H9 (cell line): ENCODE results near the gene BMPR2. TPM values are rescaled to one million over a fixed set of nuclear protein-coding genes. Genes with fewer than 3 reads are reported as not detected.

ENCODE experiments used
- DNase-seq: peaks from one replicate; pipeline ENCODE4 v3.0.0-alpha.2; 2017
- H2AFZ ChIP-seq: one replicate; pipeline ENCODE4 v1.6.1; 2013; ENCODE audit warnings: mild to moderate bottlenecking, low read length, control low read depth, moderate library complexity
- H2AK5ac ChIP-seq: 2 replicates; pipeline ENCODE4 v1.6.1; 2013; ENCODE audit warnings: low read length, control low read depth, mixed read lengths; ENCODE audit not compliant: insufficient read length
- H2BK120ac ChIP-seq: one replicate; pipeline ENCODE4 v1.6.1; 2013; ENCODE audit warnings: low read depth, mild to moderate bottlenecking, low read length, control low read depth, inconsistent platforms; ENCODE audit not compliant: poor library complexity, severe bottlenecking
- H2BK12ac ChIP-seq: 2 replicates; pipeline ENCODE4 v1.6.1; 2013; ENCODE audit warnings: low read length, control low read depth, mixed read lengths, low read depth; ENCODE audit not compliant: insufficient read length
- H2BK15ac ChIP-seq: 2 replicates; pipeline ENCODE4 v1.6.1; 2013; ENCODE audit warnings: low read depth, low read length, control low read depth
- H2BK20ac ChIP-seq: one replicate; pipeline ENCODE4 v1.6.1; 2013; ENCODE audit warnings: low read depth, mild to moderate bottlenecking, low read length, control low read depth, inconsistent platforms; ENCODE audit not compliant: poor library complexity, severe bottlenecking
- H2BK5ac ChIP-seq: 2 replicates; pipeline ENCODE4 v1.6.1; 2013; ENCODE audit warnings: low read length, control low read depth, mixed read lengths; ENCODE audit not compliant: insufficient read length
- H3K14ac ChIP-seq: 2 replicates; pipeline ENCODE4 v1.6.1; 2013; ENCODE audit warnings: low read length, control low read depth; ENCODE audit not compliant: insufficient read depth
- H3K18ac ChIP-seq: 2 replicates; pipeline ENCODE4 v1.6.1; 2013; ENCODE audit warnings: low read depth, mild to moderate bottlenecking, mixed read lengths, low read length, control low read depth; ENCODE audit not compliant: insufficient read length
- H3K23ac ChIP-seq: 2 replicates; pipeline ENCODE4 v1.6.1; 2013; ENCODE audit warnings: low read length, control low read depth, mixed read lengths, low read depth; ENCODE audit not compliant: insufficient read length
- H3K23me2 ChIP-seq: 2 replicates; pipeline ENCODE4 v1.6.1; 2013; ENCODE audit warnings: low read depth, mild to moderate bottlenecking, mixed read lengths, low read length, control low read depth; ENCODE audit not compliant: insufficient read length, poor library complexity, severe bottlenecking
- H3K27ac ChIP-seq: 2 replicates; pipeline ENCODE4 v1.5.1; 2013; ENCODE audit warnings: low read length, control low read depth, mixed read lengths, low read depth; ENCODE audit not compliant: insufficient read length
- H3K27me3 ChIP-seq: 2 replicates; pipeline ENCODE4 v1.6.1; 2013; ENCODE audit warnings: low read length, control low read depth, inconsistent platforms; ENCODE audit not compliant: insufficient read depth
- H3K4ac ChIP-seq: 2 replicates; pipeline ENCODE4 v1.6.1; 2013; ENCODE audit warnings: low read depth, mild to moderate bottlenecking, control low read depth, inconsistent platforms, low read length, moderate library complexity
- H3K4me1 ChIP-seq: 2 replicates; pipeline ENCODE4 v1.6.1; 2013; ENCODE audit warnings: low read length, control low read depth, inconsistent platforms; ENCODE audit not compliant: insufficient read depth
- H3K4me2 ChIP-seq: 2 replicates; pipeline ENCODE4 v1.6.1; 2013; ENCODE audit warnings: low read length, control low read depth, mixed read lengths; ENCODE audit not compliant: insufficient read length, insufficient read depth
- H3K56ac ChIP-seq: 2 replicates; pipeline ENCODE4 v1.6.1; 2013; ENCODE audit warnings: low read depth, mild to moderate bottlenecking, mixed read lengths, low read length, control low read depth; ENCODE audit not compliant: insufficient read length
- H3K79me1 ChIP-seq: 2 replicates; pipeline ENCODE4 v1.6.1; 2013; ENCODE audit warnings: low read depth, mild to moderate bottlenecking, moderate library complexity, low read length, control low read depth, inconsistent platforms; ENCODE audit not compliant: insufficient read depth, poor library complexity, severe bottlenecking
- H3K79me2 ChIP-seq: 2 replicates; pipeline ENCODE4 v1.6.1; 2013; ENCODE audit warnings: low read length, control low read depth, inconsistent platforms; ENCODE audit not compliant: insufficient read depth
- H3K9ac ChIP-seq: 2 replicates; pipeline ENCODE4 v1.6.1; 2013; ENCODE audit warnings: low read length, control low read depth, mixed read lengths; ENCODE audit not compliant: insufficient read length; ENCODE audit errors: extremely low read depth
- H3K9me3 ChIP-seq: one replicate; pipeline ENCODE4 v1.6.1; 2013; ENCODE audit warnings: low read depth, low read length, inconsistent platforms; ENCODE audit not compliant: control insufficient read depth
- H3T11ph ChIP-seq: one replicate; pipeline ENCODE4 v1.6.1; 2013; ENCODE audit warnings: mild to moderate bottlenecking, low read length, control low read depth, inconsistent platforms
- H4K20me1 ChIP-seq: one replicate; pipeline ENCODE4 v1.6.1; 2013; ENCODE audit not compliant: control insufficient read depth, insufficient read length, insufficient read depth
- H4K5ac ChIP-seq: 2 replicates; pipeline ENCODE4 v1.6.1; 2013; ENCODE audit warnings: low read depth, mild to moderate bottlenecking, mixed read lengths, low read length, control low read depth; ENCODE audit not compliant: insufficient read length
- H4K8ac ChIP-seq: replicated peaks from 2 replicates; pipeline ENCODE4 v1.6.1; 2013; ENCODE audit warnings: low read length, control low read depth, mixed read lengths, low read depth; ENCODE audit not compliant: insufficient read length
- H4K91ac ChIP-seq: 2 replicates; pipeline ENCODE4 v1.6.1; 2013; ENCODE audit warnings: low read depth, mild to moderate bottlenecking, moderate library complexity, mixed read lengths, low read length, control low read depth; ENCODE audit not compliant: insufficient read length
- H3K27ac Mint-ChIP-seq, 3 experiments: 2 replicates in 2 of 3; 3 replicates in 1 of 3; pipeline ENCODE4 v1.8.0; 2020 to 2021; ENCODE audit warnings: mixed read lengths in 3 of 3, mild to moderate bottlenecking in 1 of 3, moderate library complexity in 1 of 3
- H3K27me3 Mint-ChIP-seq: 2 replicates; pipeline ENCODE4 v1.8.0; 2021; ENCODE audit warnings: low read depth, mild to moderate bottlenecking, moderate library complexity, mixed read lengths
- H3K36me3 Mint-ChIP-seq, 3 experiments: 2 replicates in 2 of 3; 3 replicates in 1 of 3; pipeline ENCODE4 v1.8.0; 2020 to 2021; ENCODE audit warnings: low read depth in 3 of 3, mixed read lengths in 3 of 3; ENCODE audit not compliant: insufficient read depth in 1 of 3
- H3K4me1 Mint-ChIP-seq, 2 experiments: 2 replicates each; pipeline ENCODE4 v1.8.0; 2020; ENCODE audit warnings: mixed read lengths in 2 of 2
- H3K4me3 Mint-ChIP-seq, 2 experiments: 2 replicates in 1 of 2; 3 replicates in 1 of 2; pipeline ENCODE4 v1.8.0; 2020 to 2021; ENCODE audit warnings: mild to moderate bottlenecking in 2 of 2, mixed read lengths in 2 of 2, moderate library complexity in 1 of 2
- H3K9me3 Mint-ChIP-seq, 2 experiments: 2 replicates in 1 of 2; 3 replicates in 1 of 2; pipeline ENCODE4 v1.8.0; 2020; ENCODE audit warnings: mild to moderate bottlenecking in 2 of 2, mixed read lengths in 2 of 2, moderate library complexity in 1 of 2
- WGBS: extraction: QIAGEN DNeasy Blood & Tissue Kit; methylation state at CpG from one replicate; pipeline ENCODE4 v1.1.7; 2013; ENCODE audit warnings: missing lambda C conversion rate, low lambda C conversion rate, mixed read lengths; ENCODE audit not compliant: insufficient read length; ENCODE audit errors: extremely low coverage; 5-methylcytosine and 5-hydroxymethylcytosine counted together
- total RNA-seq: library from RNA; stranded (reverse); gene quantifications from 2 replicates; pipeline ENCODE4 v1.2.1, GENCODE V29; 2021
- TF ChIP-seq, protein P1 (sequence below): fragments of 200-600 bp; sonication (generic); conservative IDR thresholded peaks from 3 replicates; pipeline ENCODE4 v1.8.0; 2021; ENCODE audit warnings: antibody characterized with exemption, mild to moderate bottlenecking

The BMPR2 gene
- total RNA-seq, 1 experiment from 2014 or later, result 17.3 TPM

DNA sequence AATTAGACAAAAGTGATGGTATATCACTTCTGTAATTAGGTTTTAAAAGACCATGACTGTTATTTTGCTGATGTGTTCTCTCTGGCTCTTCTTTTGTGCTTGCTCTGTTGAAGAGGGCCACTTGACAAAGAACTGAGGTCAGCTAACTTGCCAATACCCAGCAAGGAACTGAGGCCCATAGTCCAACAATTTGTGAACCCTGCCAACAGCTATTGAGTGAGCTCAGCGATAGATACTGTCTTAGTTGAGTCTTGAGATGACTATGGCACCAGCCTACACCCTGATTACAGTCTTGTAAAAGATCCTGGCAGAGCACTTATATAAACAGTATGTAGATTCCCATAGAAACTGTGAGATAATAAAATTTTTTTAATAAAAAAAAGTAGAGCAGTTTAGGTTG is 103.0 kb downstream of the BMPR2 start:
- H3K4me3 Mint-ChIP-seq, result no peak overlapping the region
- no peaks in the 10 kb centered on the region for H3K27me3 Mint-ChIP-seq
- H3K23ac ChIP-seq, result no peak overlapping the region

More for the DNA sequence above, 103.0 kb downstream of the BMPR2 start:
- H3K14ac ChIP-seq, result no peak overlapping the region
- no peak overlapping the region for H4K5ac ChIP-seq
- no peak overlapping the region for H2BK5ac ChIP-seq
- H2AK5ac ChIP-seq, result no peak overlapping the region
- no peaks in the 10 kb centered on the region for H3K79me1 ChIP-seq
- TF ChIP-seq, protein P1, sequence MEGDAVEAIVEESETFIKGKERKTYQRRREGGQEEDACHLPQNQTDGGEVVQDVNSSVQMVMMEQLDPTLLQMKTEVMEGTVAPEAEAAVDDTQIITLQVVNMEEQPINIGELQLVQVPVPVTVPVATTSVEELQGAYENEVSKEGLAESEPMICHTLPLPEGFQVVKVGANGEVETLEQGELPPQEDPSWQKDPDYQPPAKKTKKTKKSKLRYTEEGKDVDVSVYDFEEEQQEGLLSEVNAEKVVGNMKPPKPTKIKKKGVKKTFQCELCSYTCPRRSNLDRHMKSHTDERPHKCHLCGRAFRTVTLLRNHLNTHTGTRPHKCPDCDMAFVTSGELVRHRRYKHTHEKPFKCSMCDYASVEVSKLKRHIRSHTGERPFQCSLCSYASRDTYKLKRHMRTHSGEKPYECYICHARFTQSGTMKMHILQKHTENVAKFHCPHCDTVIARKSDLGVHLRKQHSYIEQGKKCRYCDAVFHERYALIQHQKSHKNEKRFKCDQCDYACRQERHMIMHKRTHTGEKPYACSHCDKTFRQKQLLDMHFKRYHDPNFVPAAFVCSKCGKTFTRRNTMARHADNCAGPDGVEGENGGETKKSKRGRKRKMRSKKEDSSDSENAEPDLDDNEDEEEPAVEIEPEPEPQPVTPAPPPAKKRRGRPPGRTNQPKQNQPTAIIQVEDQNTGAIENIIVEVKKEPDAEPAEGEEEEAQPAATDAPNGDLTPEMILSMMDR, result no peak
- no peak overlapping the region for H2BK120ac ChIP-seq
- no peak overlapping the region for H3K27ac ChIP-seq
- H3K4me1 ChIP-seq, result no peaks in the 10 kb centered on the region
- no peaks in the 10 kb centered on the region for H3K9me3 ChIP-seq
- no peaks in the 10 kb centered on the region for H3K4me1 Mint-ChIP-seq
- no peaks in the 10 kb centered on the region for H3K27me3 ChIP-seq
- H4K8ac ChIP-seq, result no peak overlapping the region
- H3K36me3 Mint-ChIP-seq, result peaks cover 2 to 5% (median 3%) of the 10 kb centered on the region in 3 experiments; a peak in 4 of 7 replicates
- no peak overlapping the region for H3K56ac ChIP-seq
- no peak overlapping the region for H3K27ac Mint-ChIP-seq
- no peak overlapping the region for H2BK12ac ChIP-seq
- no peak overlapping the region for H3K4me2 ChIP-seq
- no peak overlapping the region for H3K9ac ChIP-seq
- DNase-seq, result no peak
- H3T11ph ChIP-seq, result no peak overlapping the region
- no peak overlapping the region for H2AFZ ChIP-seq
- no peak overlapping the region for H4K91ac ChIP-seq
- no peaks in the 10 kb centered on the region for H3K9me3 Mint-ChIP-seq
- no peak overlapping the region for H2BK15ac ChIP-seq
- H2BK20ac ChIP-seq, result no peak overlapping the region
- H3K79me2 ChIP-seq, result no peaks in the 10 kb centered on the region
- H3K23me2 ChIP-seq, result no peaks in the 10 kb centered on the region
- no peak overlapping the region for H3K18ac ChIP-seq
- WGBS, result no CpG with 5 or more reads among the region's 1 CpG
- H3K4ac ChIP-seq, result no peak overlapping the region
- no peaks in the 10 kb centered on the region for H4K20me1 ChIP-seq
